Naive thymus-derived CD4-positive, alpha-beta T cell (primary cell): ENCODE measurements around the gene SLC29A1. TPM values are rescaled to one million over a fixed set of nuclear protein-coding genes. Genes with fewer than 3 reads are reported as not detected.

Experiments
- ATAC-seq: fragments of 150-1000 bp; cut with Tn5 transposase; 2 replicates; pipeline ENCODE4 v1.10.0; 2021; ENCODE audit warnings: mild to moderate bottlenecking, moderate library complexity
- CTCF ChIA-PET: fragments of 350-600 bp; sonication (Branson Sonifier 250); formaldehyde crosslinking; loops from one replicate; lab custom pipeline; 2021; ENCODE audit warnings: antibody characterized with exemption; lab: Charles Lee
- POLR2A ChIA-PET: fragments of 350-600 bp; sonication (Branson Sonifier 250); formaldehyde crosslinking; loops from one replicate; lab custom pipeline; 2021; ENCODE audit warnings: antibody characterized with exemption, inconsistent platforms; lab: Charles Lee
- DNase-seq, 9 donors: peaks; one replicate each; pipeline versions ENCODE4 v3.0.0 to v3.0.0-alpha.2; 2020 to 2022; ENCODE audit warnings: mixed read lengths in 1 of 9
- H3K27ac ChIP-seq: one replicate; pipeline ENCODE4 v1.7.0; 2013; ENCODE audit warnings: mild to moderate bottlenecking, low read depth, low read length, moderate library complexity
- H3K27me3 ChIP-seq, 2 donors: one replicate each; pipeline ENCODE4 v1.7.0; 2013; ENCODE audit warnings: low read length in 2 of 2, mild to moderate bottlenecking in 2 of 2, moderate library complexity in 2 of 2; ENCODE audit not compliant: control insufficient read depth in 2 of 2, insufficient read depth in 2 of 2
- H3K36me3 ChIP-seq, 3 experiments: 1 replicate in 2 of 3; 2 replicates in 1 of 3; pipeline ENCODE4 v1.7.0; 2013; ENCODE audit warnings: low read length in 3 of 3, mild to moderate bottlenecking in 3 of 3, moderate library complexity in 1 of 3; ENCODE audit not compliant: insufficient read depth in 3 of 3, control insufficient read depth in 2 of 3
- H3K4me1 ChIP-seq, 2 donors: one replicate each; pipeline ENCODE4 v1.7.0; 2013; ENCODE audit warnings: low read length in 2 of 2, mild to moderate bottlenecking in 2 of 2, moderate library complexity in 1 of 2; ENCODE audit not compliant: control insufficient read depth in 2 of 2, insufficient read depth in 2 of 2
- H3K4me3 ChIP-seq: 2 replicates; pipeline ENCODE4 v1.7.0; 2013; ENCODE audit warnings: mild to moderate bottlenecking, low read length
- H3K9me3 ChIP-seq, 3 experiments: 1 replicate in 2 of 3; 2 replicates in 1 of 3; pipeline ENCODE4 v1.7.0; 2013; ENCODE audit warnings: low read length in 3 of 3; ENCODE audit not compliant: control insufficient read depth in 2 of 3
- H3K27ac Mint-ChIP-seq, 9 donors: one replicate each; pipeline ENCODE4 v1.8.0; 2020 to 2022; ENCODE audit warnings: mixed read lengths in 9 of 9, mild to moderate bottlenecking in 8 of 9, moderate library complexity in 5 of 9, inconsistent platforms in 2 of 9
- H3K27me3 Mint-ChIP-seq, 5 donors: one replicate each; pipeline ENCODE4 v1.8.0; 2021 to 2022; ENCODE audit warnings: mixed read lengths in 5 of 5, mild to moderate bottlenecking in 1 of 5
- H3K36me3 Mint-ChIP-seq, 5 donors: one replicate each; pipeline ENCODE4 v1.8.0; 2020 to 2022; ENCODE audit warnings: mixed read lengths in 5 of 5, mild to moderate bottlenecking in 3 of 5, inconsistent platforms in 1 of 5
- H3K4me1 Mint-ChIP-seq, 7 donors: one replicate each; pipeline ENCODE4 v1.8.0; 2020 to 2022; ENCODE audit warnings: mixed read lengths in 7 of 7, mild to moderate bottlenecking in 3 of 7, inconsistent platforms in 1 of 7
- H3K4me3 Mint-ChIP-seq, 10 donors: one replicate each; pipeline ENCODE4 v1.8.0; 2020 to 2022; ENCODE audit warnings: mild to moderate bottlenecking in 10 of 10, mixed read lengths in 10 of 10, moderate library complexity in 6 of 10, inconsistent platforms in 2 of 10
- H3K9me3 Mint-ChIP-seq, 11 donors: one replicate each; pipeline ENCODE4 v1.8.0; 2020 to 2022; ENCODE audit warnings: mixed read lengths in 11 of 11, mild to moderate bottlenecking in 4 of 11, inconsistent platforms in 1 of 11, moderate library complexity in 1 of 11
- intact Hi-C, 2 donors: fragments of 100-400 bp; cut with micrococcal nuclease; formaldehyde crosslinking; loops; one replicate each; pipeline ENCODE4 v1.15.1; 2023
- polyA plus RNA-seq, 2 donors: library from polyadenylated mRNA; unstranded; fragments of 300-500 nt; fragmentation: Illumina TruSeq; gene quantifications; one replicate each; pipeline ENCODE4 v1.2.3, GENCODE V29; 2021
- total RNA-seq, 6 experiments: library from RNA in 5 of 6; stranded (reverse) in 5 of 6; gene quantifications; 1 replicate in 5 of 6; 2 replicates in 1 of 6; pipeline ENCODE4 v1.2.3 and lab custom pipeline; 2021 to 2026

The SLC29A1 gene
- total and polyA plus RNA-seq, 7 experiments from 2014 or later: 0.84 to 41.1 (median 1.8) TPM

- Histone ChIP-seq H3K27ac (no peak overlapping the region), H3K36me3 (no peaks in the 10 kb centered on the region), H3K27me3 (no peaks in the 10 kb centered on the region), H3K4me3 (no peak overlapping the region), H3K4me1 (peaks cover 15 to 16% of the 10 kb centered on the region in 2 donors), H3K9me3 (no peaks in the 10 kb centered on the region)
- ChIA-PET CTCF (interaction anchor here (1.1 to 2.9 kb wide), 4 partner anchors 13 to 52 kb away, joined by 3 to 15 read pairs (median 6); no protein-coding TSS in a partner anchor), POLR2A (interaction anchor here (0.6 to 4.7 kb wide), 5 partner anchors 11 to 95 kb away, joined by 4 to 51 read pairs (median 5); partner anchors contain the start of gene HSP90AB1)
- H3K27ac Mint-ChIP-seq: no peak overlapping the region
- ATAC-seq (no peak), DNase-seq (no peak)
- intact Hi-C loops: loop anchor here in 1 of 2 donors (1.0 to 5.0 kb wide), 2 partner anchors 21 to 53 kb away; no protein-coding TSS in a partner anchor
- H3K4me1 Mint-ChIP-seq: peaks cover 6 to 38% (median 20%) of the 10 kb centered on the region in 7 donors
- peak overlapping the region in 7 of 10 donors; percentile 61 to 93 (median 84) for H3K4me3 Mint-ChIP-seq
- H3K36me3 Mint-ChIP-seq: no peaks in the 10 kb centered on the region
- H3K27me3 Mint-ChIP-seq: peaks cover 0 to 3% (median 0%) of the 10 kb centered on the region in 5 donors
- H3K9me3 Mint-ChIP-seq: peaks cover 0 to 1% (median 0%) of the 10 kb centered on the region in 11 donors
Observed at GRCh38 chr6:44224965-44225305, 1.5 kb downstream of the SLC29A1 start.

- no peaks in the 10 kb centered on the region for H3K9me3 ChIP-seq
- Mint-ChIP-seq H3K27ac (no peak overlapping the region), H3K4me3 (peak overlapping the region in 3 of 10 donors; percentile 5 to 29 (median 20)), H3K36me3 (no peaks in the 10 kb centered on the region), H3K4me1 (peaks cover 6 to 36% (median 18%) of the 10 kb centered on the region in 7 donors), H3K27me3 (peaks cover 0 to 3% (median 0%) of the 10 kb centered on the region in 5 donors), H3K9me3 (peaks cover 0 to 1% (median 0%) of the 10 kb centered on the region in 11 donors)
- DNase-seq (peak in 1 of 9 donors; percentile 3), ATAC-seq (no peak)
- no peak overlapping the region for H3K27ac ChIP-seq
- H3K4me1 ChIP-seq: peaks cover 15 to 16% of the 10 kb centered on the region in 2 donors
- no peak overlapping the region for H3K4me3 ChIP-seq
- ChIA-PET CTCF (interaction anchor here (1.1 to 2.9 kb wide), 3 partner anchors 12 to 52 kb away, joined by 3 to 15 read pairs (median 6); no protein-coding TSS in a partner anchor), POLR2A (interaction anchor here (1.5 to 4.7 kb wide), 2 partner anchors 21 to 26 kb away, joined by 4 to 51 read pairs; partner anchors contain the start of gene HSP90AB1)
- H3K36me3 ChIP-seq: no peaks in the 10 kb centered on the region
- no peaks in the 10 kb centered on the region for H3K27me3 ChIP-seq
- intact Hi-C loops: no loop called here
Observed at GRCh38 chr6:44225579-44226325, 2.4 kb downstream of the SLC29A1 start.

GRCh38 chr6:44226368-44227147 is 3.2 kb downstream of the SLC29A1 start:
- Histone ChIP-seq H3K4me1 (peaks cover 15% of the 10 kb centered on the region in 2 donors), H3K27me3 (no peaks in the 10 kb centered on the region), H3K9me3 (no peaks in the 10 kb centered on the region), H3K27ac (no peak overlapping the region), H3K36me3 (no peaks in the 10 kb centered on the region), H3K4me3 (no peak overlapping the region)
- ATAC-seq (no peak), DNase-seq (no peak)
- intact Hi-C loops: no loop called here
- H3K27me3 Mint-ChIP-seq: peaks cover 0 to 3% (median 0%) of the 10 kb centered on the region in 5 donors
- H3K4me1 Mint-ChIP-seq: peaks cover 6 to 31% (median 13%) of the 10 kb centered on the region in 7 donors
- H3K27ac Mint-ChIP-seq: no peak overlapping the region
- ChIA-PET POLR2A (no interaction called here), CTCF (interaction anchor here (2.9 kb wide), 1 partner anchor 11 kb away, joined by 15 read pairs; no protein-coding TSS in a partner anchor)
- H3K36me3 Mint-ChIP-seq: no peaks in the 10 kb centered on the region
- H3K9me3 Mint-ChIP-seq: peaks cover 0 to 1% (median 0%) of the 10 kb centered on the region in 11 donors
- no peak overlapping the region for H3K4me3 Mint-ChIP-seq

- Mint-ChIP-seq H3K4me1 (peaks cover 6 to 25% (median 13%) of the 10 kb centered on the region in 7 donors), H3K9me3 (peaks cover 0 to 1% (median 0%) of the 10 kb centered on the region in 11 donors), H3K27me3 (peaks cover 0 to 3% (median 0%) of the 10 kb centered on the region in 5 donors), H3K27ac (no peak overlapping the region), H3K4me3 (no peak overlapping the region), H3K36me3 (no peaks in the 10 kb centered on the region)
- intact Hi-C loops: no loop called here
- CTCF ChIA-PET: interaction anchor here (0.6 to 0.9 kb wide), 2 partner anchors 10 to 468 kb away, joined by 3 read pairs; no protein-coding TSS in a partner anchor
- peaks cover 12 to 15% of the 10 kb centered on the region in 2 donors for H3K4me1 ChIP-seq
- no peak for ATAC-seq
- POLR2A ChIA-PET: interaction anchor here (1.2 kb wide), 1 partner anchor 9 kb away, joined by 3 read pairs; no protein-coding TSS in a partner anchor
- H3K27ac ChIP-seq: no peak overlapping the region
- no peaks in the 10 kb centered on the region for H3K27me3 ChIP-seq
- no peaks in the 10 kb centered on the region for H3K9me3 ChIP-seq
- peak in 1 of 9 donors; percentile 6 for DNase-seq
- no peak overlapping the region for H3K4me3 ChIP-seq
- H3K36me3 ChIP-seq: no peaks in the 10 kb centered on the region
Observed at GRCh38 chr6:44227148-44227793, 3.9 kb downstream of the SLC29A1 start.

- CTCF ChIA-PET: interaction anchor here (0.6 to 0.9 kb wide), 2 partner anchors 9 to 469 kb away, joined by 3 read pairs; no protein-coding TSS in a partner anchor
- Mint-ChIP-seq H3K27me3 (peaks cover 0 to under 1% (median 0%) of the 10 kb centered on the region in 5 donors), H3K4me3 (no peak overlapping the region), H3K9me3 (peaks cover 0 to 1% (median 0%) of the 10 kb centered on the region in 11 donors), H3K36me3 (no peaks in the 10 kb centered on the region), H3K4me1 (peaks cover 6 to 21% (median 9%) of the 10 kb centered on the region in 7 donors), H3K27ac (no peak overlapping the region)
- Histone ChIP-seq H3K4me3 (no peak overlapping the region), H3K27me3 (no peaks in the 10 kb centered on the region), H3K27ac (no peak overlapping the region), H3K36me3 (no peaks in the 10 kb centered on the region), H3K4me1 (peaks cover 7 to 8% of the 10 kb centered on the region in 2 donors), H3K9me3 (no peaks in the 10 kb centered on the region)
- POLR2A ChIA-PET: interaction anchor here (1.2 kb wide), 1 partner anchor 8 kb away, joined by 3 read pairs; no protein-coding TSS in a partner anchor
- intact Hi-C loops: no loop called here
- ATAC-seq (no peak), DNase-seq (no peak)
Observed at GRCh38 chr6:44228031-44228430, 4.6 kb downstream of the SLC29A1 start.
